A549 (cell line): Measurements from ENCODE around the gene PTHLH. TPM values are rescaled to one million over a fixed set of nuclear protein-coding genes. Genes with fewer than 3 reads are reported as not detected.

Experiments
- ATAC-seq, 2 experiments: fragments of 200-7000 bp in 1 of 2; fragments of >200 bp in 1 of 2; cut with Nextera tagmentation in 1 of 2; cut with Tn5 transposase in 1 of 2; 3 replicates each; pipeline versions ENCODE4 v1.8.0 to v1.9.1; 2018 to 2020; ENCODE audit warnings: mild to moderate bottlenecking in 1 of 2, moderate library complexity in 1 of 2
- CTCF ChIA-PET: fragments of 300-600 bp; sonication (Branson Sonifier 250); formaldehyde crosslinking; extraction: SDS; loops from one replicate; lab custom pipeline; 2021; ENCODE audit warnings: antibody characterized with exemption, inconsistent platforms; lab: Yijun Ruan, JAX
- POLR2A ChIA-PET: fragments of 350-600 bp; formaldehyde crosslinking; extraction: SDS; loops from one replicate; lab custom pipeline; 2021; ENCODE audit warnings: antibody characterized with exemption, inconsistent platforms; lab: Yijun Ruan, JAX
- DNase-seq, 2 experiments: peaks; one replicate each; pipeline versions ENCODE4 v3.0.0 to v3.0.0-alpha.2; 2011 to 2016; ENCODE audit warnings: low read depth in 1 of 2, low spot score in 1 of 2
- FAIRE-seq: peaks from 2 replicates; lab custom pipeline; 2011; peaks lifted over from hg19 to GRCh38; lab: Jason Lieb, UNC
- H3K27ac ChIP-seq, 2 experiments: fragments of >200 bp; sonication (Bioruptor Twin); formaldehyde crosslinking; 3 replicates each; pipeline ENCODE4 v1.5.1; 2016 to 2017
- H3K4me1 ChIP-seq: fragments of >200 bp; sonication (Bioruptor Twin); formaldehyde crosslinking; 3 replicates; pipeline ENCODE4 v1.6.1; 2016
- H3K4me2 ChIP-seq: fragments of >200 bp; sonication (Bioruptor Twin); formaldehyde crosslinking; 3 replicates; pipeline ENCODE4 v1.6.1; 2016
- H3K4me3 ChIP-seq: fragments of >200 bp; sonication (Bioruptor Twin); formaldehyde crosslinking; 3 replicates; pipeline ENCODE4 v1.5.1; 2016
- H3K9me3 ChIP-seq: fragments of >200 bp; sonication (Bioruptor Twin); formaldehyde crosslinking; 3 replicates; pipeline ENCODE4 v1.6.1; 2016
- BHLHE40 ChIP-seq: IDR thresholded peaks from 2 replicates; pipeline ENCODE4 v1.6.1; 2012; ENCODE audit warnings: low read depth, low read length, inconsistent platforms
- CBX2 ChIP-seq: fragments of 200-600 bp; sonication (generic); IDR thresholded peaks from 2 replicates; pipeline ENCODE4 v1.6.1; 2016; ENCODE audit warnings: low read depth, mild to moderate bottlenecking, borderline replicate concordance
- CBX8 ChIP-seq: fragments of 200-600 bp; sonication (generic); IDR thresholded peaks from 2 replicates; pipeline ENCODE4 v1.6.1; 2016
- CEBPB ChIP-seq, 2 experiments: fragments of >200 bp in 1 of 2; sonication (Bioruptor Twin) in 1 of 2; formaldehyde crosslinking in 1 of 2; IDR thresholded peaks; 2 replicates each; pipeline ENCODE4 v1.6.1; 2012 to 2016
- CHD4 ChIP-seq: fragments of 200-600 bp; sonication (generic); IDR thresholded peaks from 2 replicates; pipeline ENCODE4 v1.6.1; 2016; ENCODE audit warnings: antibody characterized with exemption, mild to moderate bottlenecking, borderline replicate concordance
- EHMT2 ChIP-seq: fragments of 200-600 bp; sonication (generic); IDR thresholded peaks from 2 replicates; pipeline ENCODE4 v1.6.1; 2016; ENCODE audit warnings: antibody characterized with exemption, low read depth, mild to moderate bottlenecking, moderate library complexity
- ESRRA ChIP-seq: fragments of 150-350 bp; IDR thresholded peaks from 2 replicates; pipeline ENCODE4 v1.6.1; 2014; ENCODE audit warnings: mild to moderate bottlenecking, low read length, borderline replicate concordance
- FOXS1 ChIP-seq: fragments of 250-450 bp; sonication (Bioruptor Pico); IDR thresholded peaks from 2 replicates; pipeline ENCODE4 v1.5.0; 2020; ENCODE audit warnings: mild to moderate bottlenecking, moderate library complexity
- HOXB5 ChIP-seq: fragments of 250-450 bp; sonication (Bioruptor Pico); IDR thresholded peaks from 2 replicates; pipeline ENCODE4 v1.5.0; 2020; ENCODE audit warnings: mild to moderate bottlenecking, moderate library complexity
- KDM1A ChIP-seq: fragments of 200-600 bp; sonication (generic); IDR thresholded peaks from 2 replicates; pipeline ENCODE4 v1.6.1; 2016; ENCODE audit warnings: low read depth, mild to moderate bottlenecking
- KDM5A ChIP-seq: fragments of 200-600 bp; sonication (generic); IDR thresholded peaks from 2 replicates; pipeline ENCODE4 v1.6.1; 2016; ENCODE audit warnings: antibody characterized with exemption, mild to moderate bottlenecking
- MAFK ChIP-seq: fragments of 450-650 bp; IDR thresholded peaks from 2 replicates; pipeline ENCODE4 v1.6.1; 2014; ENCODE audit not compliant: partially characterized antibody
- MAZ ChIP-seq: fragments of 150-350 bp; IDR thresholded peaks from 2 replicates; pipeline ENCODE4 v1.6.1; 2014; ENCODE audit warnings: antibody characterized with exemption, low read depth, low read length, borderline replicate concordance
- MYC ChIP-seq: IDR thresholded peaks from 2 replicates; pipeline ENCODE4 v1.6.1; 2012; ENCODE audit warnings: mild to moderate bottlenecking, inconsistent platforms, low read length, improper control_type of control experiment, borderline replicate concordance
- NPAS2 ChIP-seq: fragments of 250-450 bp; sonication (Bioruptor Pico); IDR thresholded peaks from 2 replicates; pipeline ENCODE4 v1.8.0; 2022; ENCODE audit warnings: mild to moderate bottlenecking, moderate library complexity, borderline replicate concordance
- NR3C1 ChIP-seq: fragments of >200 bp; sonication (Bioruptor Twin); formaldehyde crosslinking; IDR thresholded peaks from 3 replicates; pipeline ENCODE4 v1.6.1; 2017
- RARB ChIP-seq: fragments of 250-450 bp; sonication (Bioruptor Pico); IDR thresholded peaks from 2 replicates; pipeline ENCODE4 v1.8.0; 2021; ENCODE audit warnings: mild to moderate bottlenecking, moderate library complexity
- RCOR1 ChIP-seq: fragments of 150-350 bp; IDR thresholded peaks from 2 replicates; pipeline ENCODE4 v1.6.1; 2014; ENCODE audit warnings: antibody characterized with exemption, low read length, low read depth
- SREBF2 ChIP-seq: fragments of 450-650 bp; IDR thresholded peaks from 2 replicates; pipeline ENCODE4 v1.6.1; 2014; ENCODE audit warnings: mild to moderate bottlenecking, moderate library complexity
- TFCP2L1 ChIP-seq: fragments of 250-450 bp; sonication (Bioruptor Pico); IDR thresholded peaks from 2 replicates; pipeline ENCODE4 v1.5.0; 2021; ENCODE audit warnings: mild to moderate bottlenecking
- ZC3H11A ChIP-seq: fragments of 450-650 bp; IDR thresholded peaks from 2 replicates; pipeline ENCODE4 v1.6.1; 2014; ENCODE audit warnings: antibody characterized with exemption, mild to moderate bottlenecking
- ZFP36 ChIP-seq: fragments of 450-650 bp; IDR thresholded peaks from 2 replicates; pipeline ENCODE4 v1.6.1; 2014; ENCODE audit warnings: borderline replicate concordance; ENCODE audit not compliant: partially characterized antibody
- ZNF302 ChIP-seq: fragments of 250-450 bp; sonication (Bioruptor Pico); IDR thresholded peaks from 2 replicates; pipeline ENCODE4 v1.9.0; 2021; ENCODE audit warnings: inconsistent platforms, mild to moderate bottlenecking, moderate library complexity
- WGBS: methylation state at CpG from one replicate; pipeline ENCODE4 v1.1.6; 2017; ENCODE audit errors: missing lambda C conversion rate; 5-methylcytosine and 5-hydroxymethylcytosine counted together
- polyA plus RNA-seq, 4 experiments: library from polyadenylated mRNA; depleted of rRNA in 3 of 4; stranded (reverse); fragments of >200 nt; fragmentation: RNase III in 1 of 4; extraction: RNeasy Plus Mini Kit Qiagen cat#74134 plus additional on column Dnase treatment in 1 of 4; gene quantifications; 2 replicates in 3 of 4; 3 replicates in 1 of 4; pipeline ENCODE4 v1.2.3, GENCODE V29; 2011 to 2017
- TF ChIP-seq, protein P1 (sequence below): fragments of >200 bp; sonication (Bioruptor Twin); formaldehyde crosslinking; IDR thresholded peaks from 3 replicates; pipeline ENCODE4 v1.6.1; 2016
- TF ChIP-seq, protein P2 (sequence below): IDR thresholded peaks from 2 replicates; pipeline ENCODE4 v1.6.1; 2012; ENCODE audit warnings: low read depth, borderline replicate concordance
- TF ChIP-seq, protein P3 (sequence below): fragments of 150-350 bp; IDR thresholded peaks from 2 replicates; pipeline ENCODE4 v1.6.1; 2014; ENCODE audit warnings: low read depth, mild to moderate bottlenecking, low read length
- TF ChIP-seq, protein P4 (sequence below): IDR thresholded peaks from 2 replicates; pipeline ENCODE4 v1.6.1; 2012
- TF ChIP-seq, protein P5 (sequence below): fragments of 450-650 bp; IDR thresholded peaks from 2 replicates; pipeline ENCODE4 v1.6.1; 2014; ENCODE audit warnings: antibody characterized with exemption
- TF ChIP-seq, protein P6 (sequence below): IDR thresholded peaks from 2 replicates; pipeline ENCODE4 v1.6.1; 2012

The PTHLH gene
- polyA plus RNA-seq, 2 of the 4 experiments (the other 2 are of a cell fraction) = 10.9 to 27.9 TPM

DNA sequence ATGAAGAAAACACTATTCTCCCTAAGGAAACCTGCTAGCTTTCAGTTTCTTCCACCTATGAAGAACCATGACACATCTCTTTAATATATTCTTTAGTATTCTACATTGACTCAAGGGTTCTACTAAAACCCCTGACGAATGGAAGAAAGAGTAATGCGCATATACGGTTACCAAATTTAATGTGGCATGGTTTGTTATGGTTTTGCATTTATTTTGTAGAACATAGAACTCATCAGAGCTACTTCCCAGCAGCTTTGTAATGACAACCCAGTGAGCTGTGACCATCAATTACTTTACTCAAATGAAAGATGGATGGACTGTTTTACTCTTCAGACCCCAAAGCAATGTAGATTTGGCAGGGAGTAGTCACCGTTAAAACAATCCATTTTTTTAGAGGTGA lies 19.2 kb downstream of the PTHLH start (continued):
- TF ChIP-seq CHD4 (no peak), RARB (no peak), ZNF302 (CRISPR knock-in tag) (no peak), NPAS2 (CRISPR knock-in tag) (no peak), KDM1A (no peak), ESRRA (no peak), RCOR1 (no peak), MYC (no peak)

DNA sequence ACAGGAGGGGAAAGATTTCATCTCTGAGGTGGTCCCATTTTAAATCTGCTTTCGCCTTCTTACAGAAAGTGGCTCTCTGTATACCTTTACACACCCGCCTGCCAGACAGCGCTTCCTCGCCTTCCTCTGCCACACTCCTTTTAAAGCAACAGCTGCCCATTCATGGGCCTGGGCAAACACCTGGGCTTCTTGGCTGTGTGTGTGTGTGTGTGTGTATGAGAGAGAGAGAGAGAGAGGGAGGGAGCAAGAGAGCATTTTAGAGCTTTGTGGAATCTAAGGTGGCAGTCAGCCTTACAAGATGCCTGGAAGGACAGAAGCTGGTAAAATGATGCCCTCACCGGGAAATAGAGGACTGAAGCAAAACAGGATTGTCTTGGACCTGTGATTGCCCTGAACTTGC lies 20.0 kb downstream of the PTHLH start:
- POLR2A ChIA-PET = no interaction called here
- H3K4me2 ChIP-seq = no peak overlapping the region
- CTCF ChIA-PET = interaction anchor here (1.6 kb wide), 1 partner anchor 12 kb away, joined by 12 read pairs; no protein-coding TSS in a partner anchor
- DNase-seq = no peak
- FAIRE-seq = no peak
- no peak overlapping the region for H3K27ac ChIP-seq
- ATAC-seq = no peak
- H3K4me1 ChIP-seq = no peaks in the 10 kb centered on the region
- H3K9me3 ChIP-seq = no peaks in the 10 kb centered on the region
- 92% methylated on average over 5 of the region's 5 CpGs for WGBS
- TF ChIP-seq MAZ = no peak
- TF ChIP-seq HOXB5 (CRISPR knock-in tag) = no peak
- no peak for TF ChIP-seq NR3C1
- TF ChIP-seq, protein P1, sequence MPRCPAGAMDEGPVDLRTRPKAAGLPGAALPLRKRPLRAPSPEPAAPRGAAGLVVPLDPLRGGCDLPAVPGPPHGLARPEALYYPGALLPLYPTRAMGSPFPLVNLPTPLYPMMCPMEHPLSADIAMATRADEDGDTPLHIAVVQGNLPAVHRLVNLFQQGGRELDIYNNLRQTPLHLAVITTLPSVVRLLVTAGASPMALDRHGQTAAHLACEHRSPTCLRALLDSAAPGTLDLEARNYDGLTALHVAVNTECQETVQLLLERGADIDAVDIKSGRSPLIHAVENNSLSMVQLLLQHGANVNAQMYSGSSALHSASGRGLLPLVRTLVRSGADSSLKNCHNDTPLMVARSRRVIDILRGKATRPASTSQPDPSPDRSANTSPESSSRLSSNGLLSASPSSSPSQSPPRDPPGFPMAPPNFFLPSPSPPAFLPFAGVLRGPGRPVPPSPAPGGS = no peak
- no peak for TF ChIP-seq ZC3H11A
- TF ChIP-seq SREBF2 = no peak
- TF ChIP-seq CBX2 = no peak
- TF ChIP-seq RARB = no peak
- TF ChIP-seq EHMT2 = no peak
- TF ChIP-seq ZFP36 = no peak
- no peak for TF ChIP-seq MAFK
- TF ChIP-seq, protein P2, sequence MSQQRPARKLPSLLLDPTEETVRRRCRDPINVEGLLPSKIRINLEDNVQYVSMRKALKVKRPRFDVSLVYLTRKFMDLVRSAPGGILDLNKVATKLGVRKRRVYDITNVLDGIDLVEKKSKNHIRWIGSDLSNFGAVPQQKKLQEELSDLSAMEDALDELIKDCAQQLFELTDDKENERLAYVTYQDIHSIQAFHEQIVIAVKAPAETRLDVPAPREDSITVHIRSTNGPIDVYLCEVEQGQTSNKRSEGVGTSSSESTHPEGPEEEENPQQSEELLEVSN = no peak
- TF ChIP-seq, protein P3, sequence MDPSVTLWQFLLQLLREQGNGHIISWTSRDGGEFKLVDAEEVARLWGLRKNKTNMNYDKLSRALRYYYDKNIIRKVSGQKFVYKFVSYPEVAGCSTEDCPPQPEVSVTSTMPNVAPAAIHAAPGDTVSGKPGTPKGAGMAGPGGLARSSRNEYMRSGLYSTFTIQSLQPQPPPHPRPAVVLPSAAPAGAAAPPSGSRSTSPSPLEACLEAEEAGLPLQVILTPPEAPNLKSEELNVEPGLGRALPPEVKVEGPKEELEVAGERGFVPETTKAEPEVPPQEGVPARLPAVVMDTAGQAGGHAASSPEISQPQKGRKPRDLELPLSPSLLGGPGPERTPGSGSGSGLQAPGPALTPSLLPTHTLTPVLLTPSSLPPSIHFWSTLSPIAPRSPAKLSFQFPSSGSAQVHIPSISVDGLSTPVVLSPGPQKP = no peak
- TF ChIP-seq, protein P4, sequence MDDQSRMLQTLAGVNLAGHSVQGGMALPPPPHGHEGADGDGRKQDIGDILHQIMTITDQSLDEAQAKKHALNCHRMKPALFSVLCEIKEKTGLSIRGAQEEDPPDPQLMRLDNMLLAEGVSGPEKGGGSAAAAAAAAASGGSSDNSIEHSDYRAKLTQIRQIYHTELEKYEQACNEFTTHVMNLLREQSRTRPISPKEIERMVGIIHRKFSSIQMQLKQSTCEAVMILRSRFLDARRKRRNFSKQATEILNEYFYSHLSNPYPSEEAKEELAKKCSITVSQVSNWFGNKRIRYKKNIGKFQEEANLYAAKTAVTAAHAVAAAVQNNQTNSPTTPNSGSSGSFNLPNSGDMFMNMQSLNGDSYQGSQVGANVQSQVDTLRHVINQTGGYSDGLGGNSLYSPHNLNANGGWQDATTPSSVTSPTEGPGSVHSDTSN = no peak
- TF ChIP-seq BHLHE40 = no peak
- no peak for TF ChIP-seq CEBPB (IDR thresholded peaks at IDR 0.05)
- H3K4me3 ChIP-seq = no peak overlapping the region

DNA sequence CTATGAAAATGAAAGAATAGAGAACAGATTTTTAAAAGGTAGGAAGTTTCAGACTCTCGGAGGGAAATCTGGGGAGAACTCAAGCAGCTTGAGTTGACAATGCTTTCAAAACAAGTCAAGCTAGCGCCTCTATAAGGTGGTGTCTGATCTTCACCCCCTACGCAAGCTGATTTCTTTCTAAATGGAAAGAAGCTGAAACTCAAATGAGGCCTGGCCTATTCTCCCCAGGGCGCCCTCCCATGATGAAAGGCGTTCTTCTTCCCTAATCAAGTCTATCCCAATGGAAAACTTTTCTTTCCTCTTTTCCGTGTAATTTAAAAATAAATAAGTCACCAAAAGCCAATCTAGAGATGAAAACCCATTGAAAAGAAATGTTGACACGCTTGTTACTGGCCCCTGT lies 20.6 kb downstream of the PTHLH start:
- WGBS = 85% methylated on average over 7 of the region's 7 CpGs
- no peak for ATAC-seq
- DNase-seq = no peak
- ChIA-PET POLR2A (no interaction called here), CTCF (interaction anchor here (1.6 kb wide), 1 partner anchor 11 kb away, joined by 12 read pairs; no protein-coding TSS in a partner anchor)
- Histone ChIP-seq H3K9me3 (no peaks in the 10 kb centered on the region), H3K4me2 (no peak overlapping the region), H3K4me3 (no peak overlapping the region), H3K27ac (no peak overlapping the region), H3K4me1 (no peaks in the 10 kb centered on the region)
- no peak for FAIRE-seq
- TF ChIP-seq TFCP2L1 = no peak
- TF ChIP-seq, protein P5, sequence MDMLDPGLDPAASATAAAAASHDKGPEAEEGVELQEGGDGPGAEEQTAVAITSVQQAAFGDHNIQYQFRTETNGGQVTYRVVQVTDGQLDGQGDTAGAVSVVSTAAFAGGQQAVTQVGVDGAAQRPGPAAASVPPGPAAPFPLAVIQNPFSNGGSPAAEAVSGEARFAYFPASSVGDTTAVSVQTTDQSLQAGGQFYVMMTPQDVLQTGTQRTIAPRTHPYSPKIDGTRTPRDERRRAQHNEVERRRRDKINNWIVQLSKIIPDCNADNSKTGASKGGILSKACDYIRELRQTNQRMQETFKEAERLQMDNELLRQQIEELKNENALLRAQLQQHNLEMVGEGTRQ = no peak
- TF ChIP-seq KDM5A = no peak
- TF ChIP-seq CBX8 = no peak
- TF ChIP-seq, protein P6, sequence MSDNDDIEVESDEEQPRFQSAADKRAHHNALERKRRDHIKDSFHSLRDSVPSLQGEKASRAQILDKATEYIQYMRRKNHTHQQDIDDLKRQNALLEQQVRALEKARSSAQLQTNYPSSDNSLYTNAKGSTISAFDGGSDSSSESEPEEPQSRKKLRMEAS = no peak
- TF ChIP-seq, protein P1 = no peak
- no peak for TF ChIP-seq FOXS1 (CRISPR knock-in tag)
- TF ChIP-seq NR3C1 = no peak
- TF ChIP-seq CHD4 = no peak
- no peak for TF ChIP-seq MAFK
- TF ChIP-seq, protein P2 = no peak
